K562 (cell line): Measurements from ENCODE around the gene MCM7. TPM values are rescaled to one million over a fixed set of nuclear protein-coding genes. Genes with fewer than 3 reads are reported as not detected.
A peak's percentile ranks its signal among the peaks of the same experiment; 100 is the strongest.

Experiments
- CLOCK ChIP-seq: fragments of 250-450 bp; sonication (Bioruptor Pico); IDR thresholded peaks from 2 replicates; pipeline ENCODE4 v1.4.0; 2020; ENCODE audit warnings: mild to moderate bottlenecking, moderate library complexity, borderline replicate concordance
- CUX1 ChIP-seq: fragments of 200-800 bp; sonication (Bioruptor generic); IDR thresholded peaks from 2 replicates; pipeline ENCODE4 v1.6.1; 2016; ENCODE audit warnings: missing genetic modification characterization, missing compliant biosample characterization
- DNMT1 ChIP-seq: fragments of 450-650 bp; IDR thresholded peaks from 2 replicates; pipeline ENCODE4 v1.6.1; 2016; ENCODE audit warnings: antibody characterized with exemption, mild to moderate bottlenecking
- EZH2 ChIP-seq: IDR thresholded peaks from 2 replicates; pipeline ENCODE4 v1.6.1; 2012; ENCODE audit warnings: low read depth, mild to moderate bottlenecking, inconsistent platforms, low read length, borderline replicate concordance
- FOXK1 ChIP-seq: sonication (generic); formaldehyde crosslinking; IDR thresholded peaks from 2 replicates; pipeline ENCODE4 v1.8.0; 2022; ENCODE audit warnings: missing genetic modification reagents, mild to moderate bottlenecking, borderline replicate concordance
- GATAD2B ChIP-seq: fragments of 450-650 bp; IDR thresholded peaks from 2 replicates; pipeline ENCODE4 v1.6.1; 2017; ENCODE audit warnings: mild to moderate bottlenecking, borderline replicate concordance
- KAT2B ChIP-seq: IDR thresholded peaks from one replicate; pipeline ENCODE4 v1.6.1; 2012; ENCODE audit warnings: low read depth, mild to moderate bottlenecking, control low read depth, inconsistent platforms, low read length, moderate library complexity
- LEF1 ChIP-seq: fragments of 450-650 bp; IDR thresholded peaks from 2 replicates; pipeline ENCODE4 v1.6.1; 2016; ENCODE audit warnings: mild to moderate bottlenecking
- RCOR1 ChIP-seq, 2 experiments: IDR thresholded peaks; 2 replicates each; pipeline ENCODE4 v1.6.1; 2012; ENCODE audit warnings: low read depth in 2 of 2, low read length in 2 of 2, borderline replicate concordance in 1 of 2, improper control_type of control experiment in 1 of 2
- RNF219 ChIP-seq: fragments of 250-450 bp; sonication (Bioruptor Pico); IDR thresholded peaks from 2 replicates; pipeline ENCODE4 v1.5.0; 2022; ENCODE audit warnings: mild to moderate bottlenecking
- SNIP1 ChIP-seq: fragments of 450-650 bp; IDR thresholded peaks from 2 replicates; pipeline ENCODE4 v1.7.1; 2017; ENCODE audit warnings: low read depth, mild to moderate bottlenecking
- SRF ChIP-seq, 2 experiments: fragments of 250-450, 450-650 bp in 1 of 2; sonication (Bioruptor Pico) in 1 of 2; sonication (generic) in 1 of 2; formaldehyde crosslinking; IDR thresholded peaks; 2 replicates each; pipeline versions ENCODE4 v1.5.0 to v1.5.1; 2020 to 2022; ENCODE audit warnings: mild to moderate bottlenecking in 1 of 2, missing genetic modification reagents in 1 of 2
- TAF1 ChIP-seq: IDR thresholded peaks from 2 replicates; pipeline ENCODE4 v1.6.1; 2011; ENCODE audit warnings: mild to moderate bottlenecking, low read length, moderate library complexity; ENCODE audit not compliant: insufficient read depth, control insufficient read depth, severe bottlenecking; ENCODE audit errors: extremely low read depth
- ZNF76 ChIP-seq: fragments of 250-450 bp; sonication (Bioruptor Pico); IDR thresholded peaks from 2 replicates; pipeline ENCODE4 v1.4.0; 2020; ENCODE audit warnings: mild to moderate bottlenecking, moderate library complexity, borderline replicate concordance
- ZNF778 ChIP-seq: fragments of 450-650 bp; formaldehyde crosslinking; IDR thresholded peaks from 2 replicates; pipeline ENCODE4 v1.4.0; 2020; ENCODE audit warnings: mild to moderate bottlenecking, moderate library complexity
- polyA plus RNA-seq, 8 experiments: library from polyadenylated mRNA; depleted of rRNA in 4 of 8; stranded (reverse) in 5 of 8; unstranded in 3 of 8; fragments of >200 nt; fragmentation: Nextera tagmentation in 2 of 8; fragmentation: Illumina TruSeq in 1 of 8; extraction: Ambion mirVana in 2 of 8; extraction: Trizol in 1 of 8; gene quantifications; 2 replicates each; pipeline versions ENCODE4 v1.2.1 to v1.2.3, GENCODE V29; 2011 to 2014; ENCODE audit warnings: inconsistent platforms in 1 of 8, missing spikeins in 1 of 8
- total RNA-seq, 7 experiments: library from RNA; depleted of rRNA in 6 of 7; stranded (reverse); fragments of >200 nt in 6 of 7; fragmentation: Illumina TruSeq in 2 of 7; extraction: Trizol in 2 of 7; gene quantifications; 2 replicates each; pipeline versions ENCODE4 v1.2.1 to v1.2.3, GENCODE V29; 2011 to 2021; ENCODE audit warnings: low replicate concordance in 1 of 7

Gene MCM7
- total and polyA plus RNA-seq, 9 of the 15 experiments (the other 6 are each of a cell fraction or from before 2014, with no cell fraction given): 329 to 856 (median 437) TPM

- TF ChIP-seq TAF1: no peak
- TF ChIP-seq LEF1: 0 out of 2 replicates have a peak, but pooled peaks have one; percentile 39
- TF ChIP-seq KAT2B: no peak
- no peak for TF ChIP-seq CLOCK (CRISPR knock-in tag)
- no peak for TF ChIP-seq ZNF76 (CRISPR knock-in tag)
- TF ChIP-seq DNMT1: no peak
- no peak for TF ChIP-seq RCOR1 (IDR thresholded peaks at IDR 0.05; ENCODE audit: borderline replicate concordance in 1 of 2, low read depth in 2 of 2, low read length in 2 of 2)
- TF ChIP-seq SNIP1: no peak
- no peak for TF ChIP-seq FOXK1 (CRISPR knock-in tag)
- no peak for TF ChIP-seq ZNF778 (CRISPR knock-in tag)
- no peak for TF ChIP-seq CUX1 (CRISPR knock-in tag)
- no peak for TF ChIP-seq SRF (CRISPR knock-in tag; IDR thresholded peaks at IDR 0.05)
- TF ChIP-seq EZH2: no peak
- no peak for TF ChIP-seq RNF219 (CRISPR knock-in tag)
- TF ChIP-seq GATAD2B: no peak
Measured at GRCh38 chr7:100071018-100071723, 30.0 kb downstream of the MCM7 start (continued).
